Smooth muscle cell (in vitro differentiated cells): ENCODE measurements around the gene GNL1. TPM values are rescaled to one million over a fixed set of nuclear protein-coding genes. Genes with fewer than 3 reads are reported as not detected.

ENCODE experiments used
- DNase-seq: peaks from one replicate; lab custom pipeline; 2025; ENCODE audit not compliant: unreplicated experiment; lab: John Stamatoyannopoulos, UW
- H2AFZ ChIP-seq: fragments of 200-600 bp; sonication (generic); 2 replicates; pipeline ENCODE4 v1.6.0; 2016; ENCODE audit warnings: antibody characterized with exemption, low read depth, mild to moderate bottlenecking
- H3F3A ChIP-seq: fragments of 200-600 bp; sonication (generic); 2 replicates; pipeline ENCODE4 v1.6.0; 2017; ENCODE audit warnings: antibody characterized with exemption, low read depth
- H3K27ac ChIP-seq: fragments of 200-600 bp; sonication (generic); 2 replicates; pipeline ENCODE4 v1.5.1; 2016; ENCODE audit warnings: low read depth, mild to moderate bottlenecking
- H3K27me3 ChIP-seq: fragments of 200-600 bp; sonication (generic); 2 replicates; pipeline ENCODE4 v1.6.1; 2016; ENCODE audit warnings: low read depth, mild to moderate bottlenecking
- H3K36me3 ChIP-seq: fragments of 200-600 bp; sonication (generic); 2 replicates; pipeline ENCODE4 v1.5.1; 2016; ENCODE audit warnings: low read depth
- H3K4me1 ChIP-seq: fragments of 200-600 bp; sonication (generic); 2 replicates; pipeline ENCODE4 v1.5.1; 2016; ENCODE audit warnings: low read depth
- H3K4me2 ChIP-seq: fragments of 200-600 bp; sonication (generic); 2 replicates; pipeline ENCODE4 v1.6.0; 2016; ENCODE audit warnings: mild to moderate bottlenecking
- H3K4me3 ChIP-seq: fragments of 200-600 bp; sonication (generic); 2 replicates; pipeline ENCODE4 v1.5.1; 2016; ENCODE audit warnings: mild to moderate bottlenecking
- H3K79me2 ChIP-seq: fragments of 200-600 bp; sonication (generic); 2 replicates; pipeline ENCODE4 v1.6.0; 2016; ENCODE audit warnings: low read depth, mild to moderate bottlenecking
- H3K9ac ChIP-seq: fragments of 200-600 bp; sonication (generic); 2 replicates; pipeline ENCODE4 v1.6.0; 2016; ENCODE audit warnings: low read depth
- H3K9me3 ChIP-seq: fragments of 200-600 bp; sonication (generic); replicated peaks from 2 replicates; pipeline ENCODE4 v1.5.1; 2016; ENCODE audit warnings: low read depth
- H4K20me1 ChIP-seq: fragments of 200-600 bp; sonication (generic); 2 replicates; pipeline ENCODE4 v1.6.0; 2016; ENCODE audit warnings: low read depth
- WGBS: methylation state at CpG from one replicate; pipeline ENCODE4 v1.1.7; 2016; ENCODE audit warnings: low lambda C conversion rate; 5-methylcytosine and 5-hydroxymethylcytosine counted together
- polyA plus RNA-seq: library from polyadenylated mRNA; unstranded; fragments of >200 nt; fragmentation: Nextera tagmentation; extraction: Ambion mirVana; gene quantifications from 2 replicates; pipeline ENCODE4 v1.2.1, GENCODE V29; 2016
- total RNA-seq: library from RNA; depleted of rRNA; stranded (reverse); fragments of >200 nt; gene quantifications from 2 replicates; pipeline ENCODE4 v1.2.3, GENCODE V29; 2014
- TF ChIP-seq, protein P1 (sequence below): fragments of 200-600 bp; sonication (generic); IDR thresholded peaks from 2 replicates; pipeline ENCODE4 v1.5.1; 2017; ENCODE audit warnings: borderline replicate concordance, mild to moderate bottlenecking, antibody characterized with exemption; ENCODE audit not compliant: insufficient read depth, poor library complexity, severe bottlenecking

Gene GNL1
- total and polyA plus RNA-seq, 2 experiments from 2014 or later: 16.5 to 104 TPM

DNA sequence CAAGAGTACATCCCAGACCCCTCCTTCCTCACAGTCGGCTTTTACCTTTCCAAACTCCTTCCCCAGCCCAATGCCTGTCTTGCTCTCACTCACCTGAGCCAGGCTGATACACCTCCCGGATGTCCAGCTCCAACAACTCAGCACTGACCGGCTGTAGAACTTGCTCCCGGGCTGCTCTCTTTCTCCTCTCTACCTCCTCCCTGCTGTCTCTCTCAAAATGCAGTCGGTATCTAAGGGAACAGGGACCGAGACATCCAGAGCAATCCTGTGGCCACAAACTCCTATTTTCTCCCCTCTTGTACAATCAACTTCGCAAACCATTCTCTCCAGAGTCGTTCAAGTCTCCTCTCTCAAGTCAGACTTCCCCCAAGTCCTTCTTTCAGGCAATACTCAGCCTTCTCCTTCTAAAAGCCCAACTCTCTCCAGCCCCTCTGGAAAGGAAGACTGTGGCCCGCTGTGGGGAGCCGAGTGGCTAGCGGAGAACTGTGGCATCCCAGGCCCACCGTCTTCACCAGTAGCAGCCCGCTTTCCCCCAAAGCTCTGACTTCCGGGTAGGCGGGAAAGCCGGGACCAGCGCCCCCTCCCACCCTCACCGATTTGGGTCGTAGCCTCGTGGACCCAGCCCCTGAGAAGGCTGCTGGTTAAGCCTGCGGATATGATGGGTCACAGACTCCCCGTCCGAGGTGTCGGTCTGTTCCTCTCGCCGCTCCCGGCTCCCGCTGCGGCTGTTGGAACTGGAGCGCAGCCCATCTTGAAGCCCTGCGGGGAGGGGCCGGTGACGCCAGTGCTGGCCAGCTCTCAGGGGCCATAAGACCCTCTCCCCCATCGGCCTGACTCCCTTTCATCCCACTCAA lies 1.1 kb downstream of the GNL1 start:
- Histone ChIP-seq H3K4me3 (peak overlapping the region; percentile 88), H3K27ac (peak overlapping the region; percentile 99), H3K9ac (peak overlapping the region; percentile 97), H3K4me1 (peaks cover 12% of the 10 kb centered on the region), H3K4me2 (peak overlapping the region; percentile 96), H4K20me1 (peaks cover 7% of the 10 kb centered on the region), H3F3A (no peaks in the 10 kb centered on the region), H3K9me3 (no peaks in the 10 kb centered on the region), H3K27me3 (no peaks in the 10 kb centered on the region), H3K36me3 (no peaks in the 10 kb centered on the region), H3K79me2 (peaks cover 46% of the 10 kb centered on the region), H2AFZ (peak overlapping the region; percentile 79)
- 9% methylated on average over 33 of the region's 34 CpGs for WGBS
- TF ChIP-seq, protein P1, sequence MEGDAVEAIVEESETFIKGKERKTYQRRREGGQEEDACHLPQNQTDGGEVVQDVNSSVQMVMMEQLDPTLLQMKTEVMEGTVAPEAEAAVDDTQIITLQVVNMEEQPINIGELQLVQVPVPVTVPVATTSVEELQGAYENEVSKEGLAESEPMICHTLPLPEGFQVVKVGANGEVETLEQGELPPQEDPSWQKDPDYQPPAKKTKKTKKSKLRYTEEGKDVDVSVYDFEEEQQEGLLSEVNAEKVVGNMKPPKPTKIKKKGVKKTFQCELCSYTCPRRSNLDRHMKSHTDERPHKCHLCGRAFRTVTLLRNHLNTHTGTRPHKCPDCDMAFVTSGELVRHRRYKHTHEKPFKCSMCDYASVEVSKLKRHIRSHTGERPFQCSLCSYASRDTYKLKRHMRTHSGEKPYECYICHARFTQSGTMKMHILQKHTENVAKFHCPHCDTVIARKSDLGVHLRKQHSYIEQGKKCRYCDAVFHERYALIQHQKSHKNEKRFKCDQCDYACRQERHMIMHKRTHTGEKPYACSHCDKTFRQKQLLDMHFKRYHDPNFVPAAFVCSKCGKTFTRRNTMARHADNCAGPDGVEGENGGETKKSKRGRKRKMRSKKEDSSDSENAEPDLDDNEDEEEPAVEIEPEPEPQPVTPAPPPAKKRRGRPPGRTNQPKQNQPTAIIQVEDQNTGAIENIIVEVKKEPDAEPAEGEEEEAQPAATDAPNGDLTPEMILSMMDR: no peak
- peak; percentile 63 for DNase-seq

DNA sequence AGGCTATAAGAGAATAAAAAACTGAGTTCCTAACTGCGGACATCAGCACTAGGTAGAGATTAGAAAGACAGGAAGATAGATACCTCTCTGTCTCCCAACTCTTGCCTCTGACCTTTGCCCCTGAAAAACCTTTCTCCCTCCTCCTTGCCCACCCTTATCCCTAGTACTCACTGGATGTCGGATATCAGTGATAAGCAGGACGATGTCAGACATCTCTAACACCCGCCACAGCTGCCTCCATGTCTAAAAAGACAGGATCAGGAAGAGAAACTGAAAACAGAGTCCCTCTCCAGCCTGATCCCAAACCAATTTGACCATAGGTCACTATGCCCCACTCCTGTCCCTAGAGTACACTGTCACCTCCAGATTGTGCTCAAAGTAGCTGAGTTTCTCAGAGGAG lies 1.9 kb downstream of the GNL1 start:
- Histone ChIP-seq H3K9me3 (no peaks in the 10 kb centered on the region), H3K4me3 (peak overlapping the region; percentile 88)

DNA sequence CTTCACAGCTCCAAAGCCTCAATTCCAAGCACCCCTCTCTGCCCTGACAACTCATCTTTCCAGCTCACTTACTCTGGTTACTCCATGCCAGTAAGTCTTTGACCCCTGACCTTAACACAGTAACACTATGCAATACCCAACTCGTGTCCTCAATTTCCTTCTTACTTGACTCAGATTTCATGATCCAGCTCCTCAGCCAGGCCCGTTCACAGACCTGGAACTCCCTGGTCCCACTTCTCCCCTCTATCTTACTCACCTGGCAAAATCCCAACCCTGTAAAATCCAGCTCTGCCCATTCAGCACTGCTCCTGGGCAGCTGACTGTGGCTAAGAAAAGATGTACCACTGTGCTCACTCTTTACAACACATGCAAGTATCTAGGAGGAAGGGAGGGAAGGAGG lies 7.9 kb downstream of the GNL1 start:
- H3K27ac ChIP-seq: no peak overlapping the region
- DNase-seq: no peak
- no peaks in the 10 kb centered on the region for H3K9me3 ChIP-seq
- H3F3A ChIP-seq: peaks cover 13% of the 10 kb centered on the region
- H4K20me1 ChIP-seq: no peaks in the 10 kb centered on the region
- H3K27me3 ChIP-seq: no peaks in the 10 kb centered on the region
- H2AFZ ChIP-seq: no peak overlapping the region
- H3K4me2 ChIP-seq: no peak overlapping the region
- no peak overlapping the region for H3K9ac ChIP-seq
- H3K79me2 ChIP-seq: peaks cover 3% of the 10 kb centered on the region
- H3K4me3 ChIP-seq: no peak overlapping the region
- TF ChIP-seq, protein P1: no peak
- no peaks in the 10 kb centered on the region for H3K36me3 ChIP-seq
- no peaks in the 10 kb centered on the region for H3K4me1 ChIP-seq
- 98% methylated on average over 2 of the region's 2 CpGs for WGBS

More for the DNA sequence above, 1.9 kb downstream of the GNL1 start:
- Histone ChIP-seq H3K27ac (no peak overlapping the region), H4K20me1 (peaks cover 7% of the 10 kb centered on the region), H2AFZ (no peak overlapping the region), H3K79me2 (peaks cover 38% of the 10 kb centered on the region), H3F3A (no peaks in the 10 kb centered on the region), H3K4me1 (peaks cover 12% of the 10 kb centered on the region), H3K36me3 (no peaks in the 10 kb centered on the region), H3K9ac (no peak overlapping the region), H3K27me3 (no peaks in the 10 kb centered on the region), H3K4me2 (peak overlapping the region; percentile 96)
- 96% methylated on average over 4 of the region's 4 CpGs for WGBS
- DNase-seq: no peak
- TF ChIP-seq, protein P1: no peak
